NCI-H524 treated with DMSO at 0.1 percent for 48 hours (cell line): ENCODE results near the gene PLEKHA1.

Experiments used
- DNase-seq: peaks from one replicate; lab custom pipeline; 2025; lab: John Stamatoyannopoulos, UW

The PLEKHA1 gene

DNA sequence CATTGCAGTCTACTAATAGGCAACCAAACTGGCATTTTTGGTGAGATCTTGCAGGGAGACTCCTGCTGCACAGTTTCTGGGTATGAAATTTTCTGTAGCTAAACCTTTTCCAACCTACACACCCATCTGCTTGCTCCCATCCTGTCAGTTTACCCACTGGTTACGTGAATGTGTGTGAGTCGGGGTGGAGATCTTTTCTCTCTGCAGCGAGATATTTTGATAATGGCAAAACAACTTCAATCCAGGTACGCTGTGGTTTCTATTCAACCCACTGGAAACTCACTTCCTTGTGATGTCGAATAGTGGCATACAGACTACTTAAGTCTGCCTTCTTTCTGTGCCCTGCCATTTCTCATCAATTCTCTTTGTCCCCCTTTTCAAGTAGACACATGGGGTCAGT lies 4.5 kb downstream of the PLEKHA1 start:
- DNase-seq = no peak

DNA sequence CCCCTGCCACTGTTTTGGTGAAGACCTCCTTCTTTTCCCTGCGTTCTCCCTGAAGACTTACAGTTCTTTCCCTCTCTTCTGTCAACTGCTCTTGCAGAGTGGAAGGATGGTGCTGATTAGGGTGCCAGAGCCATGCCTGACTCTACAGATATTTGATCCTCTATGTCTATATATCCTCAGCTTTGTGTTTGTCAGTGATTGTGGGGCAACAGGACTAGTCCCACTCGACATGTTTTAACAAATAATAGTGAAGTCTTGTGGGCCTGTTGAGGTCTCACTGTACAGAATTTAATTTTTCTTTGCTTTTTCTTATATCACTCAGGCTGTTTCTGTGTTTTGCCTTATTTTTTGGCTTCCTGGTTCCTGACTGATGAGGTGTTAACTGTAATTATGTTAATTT lies 5.0 kb downstream of the PLEKHA1 start:
- DNase-seq = no peak

DNA sequence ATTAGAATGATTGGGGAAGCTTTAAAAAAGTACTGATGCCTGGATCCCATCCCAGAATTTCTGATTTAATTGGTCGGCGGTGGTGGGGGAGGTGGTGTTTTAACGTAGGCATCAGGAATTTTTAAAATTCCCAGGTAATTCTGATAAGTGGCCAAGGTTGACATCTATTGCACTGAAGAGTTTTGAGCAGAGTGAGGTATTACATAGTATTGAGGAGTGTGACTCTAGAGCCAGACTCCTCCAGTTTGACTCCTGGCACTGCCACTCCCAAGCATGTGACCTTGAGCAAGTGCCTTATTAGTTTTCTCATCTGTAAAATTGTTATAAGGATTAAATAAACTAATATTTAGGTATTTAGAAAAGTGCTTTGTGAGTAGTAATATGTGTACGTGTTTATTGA lies 6.2 kb downstream of the PLEKHA1 start:
- DNase-seq = no peak

DNA sequence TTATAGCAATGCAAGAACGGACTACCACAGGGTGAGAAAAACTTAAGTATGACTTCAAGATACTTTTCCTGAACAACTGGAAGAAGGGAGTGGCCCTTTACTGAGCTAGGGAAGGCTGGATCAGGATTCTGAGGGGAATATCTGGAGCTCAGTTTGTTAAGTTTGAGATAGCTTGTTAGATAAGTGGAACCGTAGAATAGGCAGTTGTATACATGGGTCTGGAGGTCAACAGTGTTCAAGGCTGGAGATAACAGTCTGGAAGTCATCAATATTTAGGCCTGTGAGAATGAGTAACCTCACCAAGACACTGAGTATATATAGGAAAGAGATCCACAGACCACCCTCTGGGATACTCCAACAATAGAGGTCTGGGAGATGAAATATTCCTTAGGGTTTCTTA lies 7.2 kb downstream of the PLEKHA1 start:
- no peak for DNase-seq

DNA sequence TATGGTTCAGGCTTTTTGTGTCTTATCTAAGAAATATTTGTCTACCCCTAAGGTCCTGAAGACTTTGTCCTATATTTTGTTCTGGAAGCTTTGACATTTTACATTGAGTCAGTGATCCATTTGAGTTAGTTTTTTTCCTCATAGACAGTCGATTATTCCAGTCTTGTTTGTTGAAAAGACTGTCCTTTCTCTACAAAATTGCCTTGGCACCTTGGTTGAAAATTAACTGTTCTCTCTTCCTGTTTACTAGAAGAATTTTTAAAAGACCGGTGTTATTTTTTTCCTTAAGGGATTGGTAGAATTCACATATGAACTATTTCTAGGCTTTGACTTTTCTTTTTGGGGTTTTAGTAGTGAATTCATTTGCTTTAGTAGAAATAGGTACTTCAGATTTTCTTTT lies 12.0 kb downstream of the PLEKHA1 start:
- DNase-seq = no peak

DNA sequence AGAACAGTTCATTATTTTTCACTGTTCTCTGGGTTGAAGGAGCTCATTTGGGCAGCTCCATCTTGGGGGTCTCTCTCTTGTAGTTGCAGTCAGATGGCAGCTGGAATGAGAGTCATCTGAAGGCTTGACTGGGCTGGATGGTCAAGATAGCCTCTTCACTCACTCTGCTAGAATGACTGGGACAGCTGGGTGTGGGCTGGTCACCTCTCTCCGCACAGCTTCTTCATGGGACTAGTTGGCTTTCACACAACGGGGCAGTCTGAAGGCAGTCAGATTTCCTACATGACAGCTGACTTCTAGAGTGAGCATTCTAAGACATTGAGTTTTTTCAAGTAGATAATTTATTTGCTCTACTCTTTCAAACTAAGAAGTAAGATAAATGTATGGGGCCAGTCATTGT lies 13.1 kb downstream of the PLEKHA1 start:
- no peak for DNase-seq

DNA sequence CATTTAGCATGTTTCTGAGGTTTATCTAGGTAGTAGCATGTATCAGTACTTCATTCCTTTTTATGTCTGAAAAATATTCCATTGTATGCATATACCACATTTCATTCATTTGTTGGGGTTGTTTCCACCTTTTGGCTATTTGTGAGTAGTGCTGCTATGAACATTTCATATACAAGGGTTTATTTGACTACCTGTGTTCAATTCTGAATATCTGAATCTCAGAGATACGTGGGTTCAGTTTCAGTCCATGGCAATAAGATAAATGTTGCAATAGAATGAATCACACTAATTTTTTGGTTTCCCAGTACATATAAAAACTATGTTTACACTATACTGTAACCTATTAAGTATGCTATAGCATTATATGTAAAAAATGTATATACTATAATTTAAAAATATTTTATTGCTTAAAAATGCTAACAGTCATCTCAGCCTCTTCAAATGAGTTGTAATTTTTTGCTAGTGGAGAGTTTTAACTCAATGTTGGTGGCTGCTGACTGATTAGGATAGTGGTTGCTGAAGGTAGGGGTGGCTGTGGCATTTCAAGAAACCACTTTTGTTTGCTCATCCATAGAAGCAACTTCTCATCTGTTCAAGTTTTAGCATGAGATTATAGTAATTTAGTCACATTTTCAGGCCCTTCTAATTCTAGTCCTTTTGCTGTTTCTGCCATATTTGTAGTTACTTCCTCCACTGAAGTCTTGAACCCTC lies 13.9 kb downstream of the PLEKHA1 start:
- DNase-seq = no peak

DNA sequence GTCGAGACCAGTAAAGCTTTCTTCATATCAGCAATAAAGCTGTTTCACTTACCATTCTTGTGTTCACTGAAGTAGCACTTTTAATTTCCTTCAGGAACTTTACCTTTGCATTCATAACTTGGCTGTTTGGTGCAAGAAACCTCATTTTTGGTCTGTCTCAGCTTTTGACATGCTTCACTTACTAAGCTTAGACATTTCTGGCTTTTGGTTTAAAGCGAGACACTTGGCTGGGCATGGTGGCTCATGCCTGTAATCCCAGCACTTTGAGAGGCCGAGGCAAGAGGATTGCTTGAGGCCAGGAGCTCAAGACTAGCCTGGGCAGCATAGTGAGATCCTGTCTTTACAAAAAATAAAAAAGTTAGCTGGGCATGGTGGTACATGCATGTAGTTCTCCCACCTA lies 15.8 kb downstream of the PLEKHA1 start:
- no peak for DNase-seq

DNA sequence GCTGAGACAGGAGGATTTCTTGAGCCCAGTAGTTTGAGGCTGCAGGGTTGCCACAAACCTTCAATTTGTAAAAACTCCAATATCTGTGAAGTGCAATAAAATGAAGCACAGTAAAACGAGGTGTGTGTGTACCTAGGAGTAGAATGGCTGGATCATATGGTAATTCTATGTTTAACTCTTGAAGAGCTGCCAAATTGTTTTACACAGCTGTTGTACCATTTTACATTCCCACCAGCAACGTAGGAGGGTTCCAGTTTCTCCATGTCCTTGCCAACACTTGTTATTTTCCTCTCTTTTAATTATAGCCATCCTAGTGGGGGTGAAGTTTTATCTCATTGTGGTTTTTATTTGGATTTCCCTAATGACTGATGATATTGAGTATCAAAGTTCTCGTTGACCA lies 16.2 kb downstream of the PLEKHA1 start:
- DNase-seq = no peak

DNA sequence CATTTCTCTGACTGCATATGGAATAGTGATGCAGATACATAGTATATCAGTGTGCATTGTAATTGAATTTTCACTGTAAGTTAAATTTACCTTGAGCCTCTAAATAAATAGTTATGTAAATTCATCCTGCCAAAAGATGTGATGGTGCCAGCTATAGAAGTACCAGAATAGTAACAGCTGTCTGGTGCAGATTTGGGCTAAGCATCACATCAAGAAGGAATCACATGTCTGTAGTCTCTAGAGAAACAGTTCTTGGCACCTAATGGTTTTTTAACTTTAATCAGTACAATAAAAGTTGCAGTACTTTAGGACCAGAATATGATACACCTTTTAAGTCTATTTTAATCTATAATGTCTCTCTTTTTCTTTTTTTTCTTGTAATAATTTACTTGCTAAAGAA lies 17.4 kb downstream of the PLEKHA1 start:
- no peak for DNase-seq

DNA sequence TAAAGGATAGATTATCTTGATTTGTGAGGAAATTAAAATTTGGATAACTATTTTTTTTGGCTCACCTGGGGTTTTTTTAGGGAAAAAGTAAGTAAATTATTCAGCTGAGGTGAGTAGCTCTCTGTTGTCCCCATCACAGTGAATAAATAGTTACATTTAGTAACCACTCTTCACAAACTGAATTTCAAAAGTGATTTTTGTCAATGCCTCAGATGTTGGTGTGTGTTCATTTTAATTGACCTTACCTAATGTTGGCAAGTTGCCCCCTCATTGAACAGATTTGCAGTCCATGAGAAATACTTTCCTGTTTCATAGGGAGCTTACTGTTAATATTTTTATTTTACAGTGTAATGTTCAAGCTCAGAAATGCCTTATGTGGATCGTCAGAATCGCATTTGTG lies 18.3 kb downstream of the PLEKHA1 start:
- DNase-seq = no peak

DNA sequence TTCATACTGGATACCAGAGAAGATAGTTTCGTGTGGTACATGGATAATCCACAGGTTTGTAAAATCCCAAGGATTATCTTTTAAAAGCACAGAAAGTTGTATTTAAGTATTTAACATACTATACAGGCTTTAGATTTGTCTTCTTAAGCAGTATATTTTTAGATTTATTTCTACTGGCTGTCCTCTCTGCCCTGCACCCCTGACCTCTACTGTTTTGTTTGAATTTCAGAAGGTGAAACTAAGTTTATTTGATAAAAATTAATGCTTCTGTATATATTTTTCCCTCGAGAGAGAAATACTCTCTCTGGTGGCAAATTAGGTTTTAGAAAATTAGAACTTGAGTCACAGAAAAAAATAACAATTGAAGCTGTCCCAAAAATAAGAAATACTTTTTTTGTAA lies 18.8 kb downstream of the PLEKHA1 start:
- DNase-seq = no peak

DNA sequence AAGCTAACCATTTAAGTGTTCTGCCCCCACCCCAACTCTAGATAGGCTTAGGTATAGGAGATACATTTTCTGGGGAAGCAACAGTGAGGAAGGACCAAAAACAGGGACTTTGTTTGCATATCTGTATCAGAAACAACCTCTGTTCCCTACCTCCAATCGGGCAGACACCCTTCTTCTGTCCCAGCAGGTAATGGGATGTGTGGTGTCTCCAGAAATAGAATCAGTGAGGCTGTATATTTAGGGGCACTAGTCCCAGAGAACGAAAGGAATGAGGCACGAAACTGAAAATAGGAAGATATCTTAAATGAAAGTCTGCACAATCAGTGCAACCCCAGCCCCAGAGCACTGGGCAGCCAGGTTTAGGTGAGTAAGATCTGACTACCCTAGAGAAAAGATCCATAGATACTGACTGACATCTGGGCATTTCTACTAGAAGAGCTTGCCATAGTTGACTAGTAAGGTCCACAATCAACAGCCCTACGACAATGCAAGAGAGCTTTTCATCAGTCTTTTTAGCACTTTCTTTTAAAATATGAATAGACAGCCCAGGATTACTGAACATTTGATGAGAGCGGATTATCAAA lies 28.1 kb downstream of the PLEKHA1 start:
- DNase-seq = no peak

DNA sequence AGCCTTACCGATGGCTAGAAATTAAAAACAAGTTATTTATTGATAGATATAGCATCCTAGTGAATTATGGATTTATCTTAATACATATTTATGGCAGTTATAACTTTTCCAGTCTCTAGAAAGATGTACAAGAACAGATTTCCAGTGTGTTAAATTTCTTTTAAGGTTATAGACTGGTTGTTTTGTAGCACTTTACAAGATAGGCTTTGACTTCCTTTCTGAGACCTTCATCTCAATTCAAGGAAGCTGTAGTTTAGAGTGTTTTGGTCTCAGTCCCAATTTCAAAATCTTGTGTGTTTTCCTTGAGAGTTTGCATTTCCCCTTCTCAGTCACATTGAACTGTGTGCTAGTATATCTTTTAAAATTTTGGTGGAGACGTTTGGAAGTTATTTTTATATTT lies 30.1 kb downstream of the PLEKHA1 start:
- no peak for DNase-seq

DNA sequence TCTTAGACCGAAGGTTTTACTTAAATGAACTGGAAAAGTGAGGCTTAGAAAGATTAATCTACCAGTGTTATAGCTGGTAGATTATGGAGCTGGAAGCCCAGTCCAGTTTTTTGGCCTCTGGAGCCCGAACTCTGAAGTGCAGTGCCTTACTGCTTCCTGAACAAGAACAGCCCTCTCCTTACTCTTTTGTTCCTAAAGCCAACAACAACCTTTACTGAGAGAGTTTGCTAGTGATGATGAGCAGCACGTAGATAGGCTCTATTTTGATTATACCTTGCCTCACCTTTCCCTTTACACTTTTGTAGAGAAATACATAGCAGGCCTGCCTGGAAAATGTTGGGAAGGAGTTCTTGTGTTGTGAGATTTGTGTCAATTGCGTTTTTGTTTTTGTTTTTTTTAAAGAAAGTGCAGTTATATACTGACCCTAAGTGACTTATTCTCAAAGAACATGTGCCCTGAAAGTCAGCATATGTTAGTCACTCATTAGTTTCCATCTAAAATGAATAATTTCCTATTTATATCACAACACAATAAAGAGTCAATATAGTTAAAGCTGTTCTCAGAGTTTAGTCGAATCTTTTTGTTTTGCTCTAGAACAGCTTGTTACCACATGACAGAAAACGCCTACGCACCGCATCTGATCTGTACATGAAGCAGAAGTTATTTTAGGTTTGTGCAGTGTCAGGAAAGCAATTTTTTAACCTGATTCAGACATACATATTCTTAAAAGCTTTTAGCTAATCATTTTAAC lies 33.0 kb downstream of the PLEKHA1 start:
- DNase-seq = no peak

DNA sequence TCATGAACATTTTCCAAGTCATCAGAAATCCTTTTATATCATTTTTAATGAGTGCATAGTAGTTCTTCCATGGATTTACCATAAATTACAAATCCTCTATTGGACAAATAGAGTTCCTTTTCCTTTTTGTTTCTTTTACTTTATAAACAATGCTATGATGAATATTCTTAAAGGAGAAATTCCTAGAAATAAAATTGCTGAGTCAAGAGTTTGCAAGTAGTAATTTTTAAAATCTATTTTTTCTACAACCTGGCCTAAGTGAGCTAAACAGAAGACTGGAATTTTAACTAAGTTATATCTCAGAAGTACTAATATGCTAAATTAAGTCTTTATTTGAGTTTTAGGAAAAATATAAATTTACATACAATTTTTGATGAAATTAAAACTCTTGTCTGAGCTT lies 38.8 kb downstream of the PLEKHA1 start:
- DNase-seq = no peak

DNA sequence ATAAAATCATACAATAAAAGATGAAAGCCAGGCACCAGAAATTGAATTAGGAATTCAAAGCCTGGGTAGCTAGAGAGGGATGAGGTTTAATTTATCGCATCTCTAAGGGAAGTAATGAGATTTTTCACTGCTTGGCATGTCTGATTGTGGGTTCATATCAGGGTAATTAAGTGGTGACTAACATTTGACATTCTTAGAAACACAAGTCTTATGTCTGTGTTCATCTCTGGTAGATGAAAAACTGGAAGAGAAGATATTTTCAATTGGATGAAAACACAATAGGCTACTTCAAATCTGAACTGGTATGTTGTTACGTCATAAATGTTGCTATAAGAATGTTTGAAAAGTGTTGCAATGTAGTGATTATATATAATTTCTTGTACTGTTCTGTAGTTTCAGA lies 43.2 kb downstream of the PLEKHA1 start:
- DNase-seq = no peak

DNA sequence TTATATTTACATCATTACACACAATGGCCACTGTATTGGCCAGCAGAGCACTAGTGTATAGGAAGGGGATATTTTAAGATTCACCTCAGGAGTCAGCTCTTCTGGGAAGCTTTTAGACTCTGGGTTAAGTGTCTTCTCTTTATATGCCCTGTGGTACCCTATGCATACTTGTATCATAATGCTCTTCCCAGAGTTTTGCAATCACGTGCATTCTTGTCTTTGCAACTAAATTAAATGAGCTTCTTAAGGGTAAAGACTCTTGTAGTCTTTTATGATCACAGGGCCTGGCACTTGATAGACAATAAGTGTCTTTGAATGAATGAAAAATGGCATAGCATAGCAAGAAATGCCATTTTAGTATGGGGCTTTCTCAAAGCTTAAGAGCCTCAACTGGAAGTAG lies 44.5 kb downstream of the PLEKHA1 start:
- DNase-seq = no peak

DNA sequence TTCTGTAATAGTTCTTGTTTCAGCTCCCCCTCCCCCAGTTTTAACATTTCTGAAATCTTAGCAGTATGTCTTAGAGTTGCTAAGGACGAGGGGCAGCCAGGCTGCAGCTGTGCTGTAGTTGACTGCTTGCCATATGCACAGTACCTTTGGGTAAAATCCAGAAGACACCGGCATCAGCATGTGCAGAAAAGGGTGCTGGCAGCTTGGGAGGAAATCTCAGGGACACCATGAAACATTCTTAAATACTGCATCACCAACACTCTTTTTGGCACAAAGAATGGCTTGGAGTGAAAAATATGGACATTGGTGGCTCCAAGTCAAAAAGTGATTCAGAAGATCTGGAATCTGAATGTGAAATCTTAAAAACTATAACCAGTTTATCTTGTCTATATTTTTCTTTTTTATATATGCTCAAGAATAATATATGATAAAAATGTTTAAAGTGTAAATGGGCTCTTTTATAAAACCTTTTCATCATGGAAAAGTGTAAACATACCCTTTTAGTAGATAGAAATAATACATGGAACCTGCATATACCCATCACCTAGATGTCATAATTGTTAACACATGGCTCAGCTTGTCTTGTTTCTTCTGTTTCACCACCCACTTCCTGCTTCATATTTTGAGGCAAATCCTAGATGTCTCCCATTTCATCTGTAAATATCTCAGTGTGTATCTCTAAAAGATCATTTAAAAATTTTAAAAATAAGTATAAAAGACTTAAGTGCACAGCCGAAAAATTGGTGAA lies 45.5 kb downstream of the PLEKHA1 start:
- DNase-seq = no peak

DNA sequence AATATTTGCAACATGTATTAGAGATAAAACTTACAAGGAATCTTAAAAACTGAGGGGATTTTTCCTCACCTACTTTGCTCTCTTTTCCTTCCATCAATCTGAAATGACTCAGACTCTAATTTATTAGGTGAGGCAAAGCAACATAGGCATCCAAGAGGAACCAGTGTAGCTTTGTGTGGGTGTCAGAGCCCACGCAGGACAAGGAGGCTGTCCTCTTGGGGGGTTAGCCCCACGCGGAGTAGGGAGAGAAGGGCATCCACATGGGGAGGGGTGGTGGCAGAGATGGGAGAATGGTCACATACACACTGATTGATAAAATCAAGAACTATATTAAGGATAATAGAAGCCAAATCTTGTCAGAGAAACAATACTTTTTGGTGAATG lies 46.1 kb downstream of the PLEKHA1 start:
- DNase-seq = no peak

DNA sequence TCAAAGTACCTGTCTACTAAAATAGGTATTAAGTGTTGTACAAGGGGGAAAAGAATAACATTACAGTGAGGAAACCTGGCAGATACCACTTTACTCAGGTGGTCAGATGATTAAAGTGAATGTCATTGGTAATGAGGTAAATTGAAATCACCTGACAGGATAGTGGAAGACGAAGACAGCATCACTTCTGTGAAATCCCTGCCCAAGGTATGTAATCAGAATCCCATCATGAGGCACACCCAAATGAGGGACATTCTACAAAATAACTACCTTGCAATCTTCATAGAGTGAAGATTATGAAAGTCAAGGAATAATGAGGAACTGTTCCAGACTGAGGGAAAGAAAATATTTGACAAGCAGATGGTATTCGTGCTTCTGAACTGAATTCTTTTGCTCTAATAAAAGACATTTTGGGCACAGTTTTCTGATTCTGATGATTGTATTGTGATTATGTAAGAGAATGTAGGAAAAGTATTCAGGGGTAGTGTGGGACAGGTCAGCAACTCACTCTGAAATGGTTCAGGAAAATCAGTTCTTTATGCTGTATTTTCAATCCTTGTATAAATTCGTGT lies 46.6 kb downstream of the PLEKHA1 start:
- DNase-seq = no peak

DNA sequence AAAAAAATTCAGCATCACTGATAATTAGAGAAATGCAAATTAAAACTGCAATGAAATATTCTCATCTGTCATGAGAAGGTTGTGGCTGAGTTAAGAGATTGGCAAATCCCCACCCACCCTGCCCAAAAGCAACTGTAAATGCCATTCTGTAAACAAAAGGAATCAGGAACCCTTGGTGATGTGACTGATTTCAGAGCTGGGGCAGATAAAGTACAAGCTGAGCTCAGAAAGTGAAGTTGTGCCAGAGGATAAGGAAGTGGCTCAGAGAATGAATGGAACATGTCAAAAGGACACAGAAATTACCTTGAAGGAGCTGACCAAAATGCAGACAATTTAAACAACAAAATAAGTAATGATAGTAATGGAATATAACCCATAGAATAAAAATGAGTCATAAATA lies 47.2 kb downstream of the PLEKHA1 start:
- no peak for DNase-seq
